Epithelial cell of proximal tubule (primary cell): ENCODE results near the gene RPL22. TPM values are rescaled to one million over a fixed set of nuclear protein-coding genes. Genes with fewer than 3 reads are reported as not detected.

Source experiments
- DNase-seq: peaks from one replicate; pipeline ENCODE4 v3.0.0-alpha.2; 2011; ENCODE audit warnings: low read depth
- H3K4me3 ChIP-seq: 2 replicates; pipeline ENCODE4 v1.5.1; 2011; ENCODE audit warnings: low read depth, mild to moderate bottlenecking, low read length
- total RNA-seq: library from RNA; depleted of rRNA; stranded (reverse); fragments of >200 nt; gene quantifications from 2 replicates; pipeline ENCODE4 v1.2.3, GENCODE V29; 2015
- TF ChIP-seq, protein P1 (sequence below): conservative IDR thresholded peaks from 2 replicates; pipeline ENCODE4 v1.5.1; 2012; ENCODE audit warnings: low read depth, mild to moderate bottlenecking, low read length

The RPL22 gene
- total RNA-seq, 1 donor from 2014 or later = 341 TPM

DNA sequence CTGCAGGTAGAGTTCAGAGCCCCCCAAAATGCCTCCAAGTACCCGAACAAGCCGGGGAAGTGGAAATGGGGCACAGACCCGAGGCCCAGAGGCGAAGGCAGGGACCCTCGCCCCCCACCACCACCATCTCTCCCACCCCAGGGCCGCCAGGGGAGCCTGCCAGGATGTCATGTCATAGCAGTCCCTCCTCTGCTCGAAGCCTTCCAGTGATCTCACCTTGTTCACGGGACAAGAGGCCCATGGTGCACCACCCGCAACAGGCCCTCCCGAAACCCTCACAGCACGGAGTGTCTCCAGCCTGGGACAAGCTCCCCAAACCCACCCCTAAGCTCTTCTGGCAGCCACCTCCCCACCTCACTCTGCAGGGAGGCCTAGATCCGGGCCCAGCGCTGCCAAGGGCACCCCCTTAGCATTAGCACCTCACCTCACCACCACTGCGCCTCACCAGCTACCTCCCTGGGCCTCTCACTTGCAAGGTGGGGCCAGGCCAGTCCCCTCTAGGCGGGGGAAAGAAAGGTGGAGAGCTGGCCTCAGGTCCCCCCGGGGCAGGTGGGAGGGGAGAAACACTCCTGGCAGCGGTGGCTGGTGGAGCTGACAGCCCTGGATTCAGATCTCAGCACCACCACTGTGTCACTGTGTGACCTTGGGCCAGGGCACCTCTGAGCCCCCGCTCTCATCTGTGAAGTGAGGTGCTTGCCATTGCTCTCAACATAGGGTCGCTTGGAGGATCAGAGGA is 32.6 kb downstream of the RPL22 start:
- H3K4me3 ChIP-seq = no peak overlapping the region
- TF ChIP-seq, protein P1, sequence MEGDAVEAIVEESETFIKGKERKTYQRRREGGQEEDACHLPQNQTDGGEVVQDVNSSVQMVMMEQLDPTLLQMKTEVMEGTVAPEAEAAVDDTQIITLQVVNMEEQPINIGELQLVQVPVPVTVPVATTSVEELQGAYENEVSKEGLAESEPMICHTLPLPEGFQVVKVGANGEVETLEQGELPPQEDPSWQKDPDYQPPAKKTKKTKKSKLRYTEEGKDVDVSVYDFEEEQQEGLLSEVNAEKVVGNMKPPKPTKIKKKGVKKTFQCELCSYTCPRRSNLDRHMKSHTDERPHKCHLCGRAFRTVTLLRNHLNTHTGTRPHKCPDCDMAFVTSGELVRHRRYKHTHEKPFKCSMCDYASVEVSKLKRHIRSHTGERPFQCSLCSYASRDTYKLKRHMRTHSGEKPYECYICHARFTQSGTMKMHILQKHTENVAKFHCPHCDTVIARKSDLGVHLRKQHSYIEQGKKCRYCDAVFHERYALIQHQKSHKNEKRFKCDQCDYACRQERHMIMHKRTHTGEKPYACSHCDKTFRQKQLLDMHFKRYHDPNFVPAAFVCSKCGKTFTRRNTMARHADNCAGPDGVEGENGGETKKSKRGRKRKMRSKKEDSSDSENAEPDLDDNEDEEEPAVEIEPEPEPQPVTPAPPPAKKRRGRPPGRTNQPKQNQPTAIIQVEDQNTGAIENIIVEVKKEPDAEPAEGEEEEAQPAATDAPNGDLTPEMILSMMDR = no peak

GRCh38 chr1:6166221-6166620 is 33.2 kb downstream of the RPL22 start:
- TF ChIP-seq, protein P1 = no peak
- H3K4me3 ChIP-seq = no peak overlapping the region
- DNase-seq = no peak

More for the DNA sequence above, 32.6 kb downstream of the RPL22 start:
- DNase-seq = no peak

DNA sequence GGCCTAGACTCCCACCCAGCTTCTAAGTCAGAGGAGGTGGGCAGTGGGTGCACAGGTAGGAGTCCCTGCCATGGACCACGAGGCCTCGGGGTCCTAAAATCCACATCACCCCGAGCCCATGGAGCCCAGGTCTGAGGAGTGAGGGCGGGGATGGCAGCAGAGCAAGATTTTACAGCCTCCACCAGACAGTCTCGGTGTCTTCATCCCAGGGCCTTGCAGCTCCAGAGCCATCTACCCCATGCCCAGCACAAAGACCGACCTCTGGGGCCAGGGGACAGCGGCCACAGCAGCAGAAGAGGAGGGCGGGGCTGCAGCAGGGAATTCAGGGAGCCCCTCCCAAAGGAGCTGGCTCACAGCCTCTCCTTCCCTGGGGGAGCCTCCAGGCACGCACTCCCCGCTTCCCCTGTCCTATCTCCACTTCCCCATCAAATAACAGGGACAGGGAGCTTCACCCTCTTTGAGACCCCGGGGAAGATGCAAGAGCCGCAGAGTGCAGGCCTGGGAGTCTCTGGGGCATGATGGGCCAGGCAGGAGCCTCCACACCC is 33.9 kb downstream of the RPL22 start:
- no peak overlapping the region for H3K4me3 ChIP-seq
- no peak for DNase-seq
- TF ChIP-seq, protein P1 = no peak

DNA sequence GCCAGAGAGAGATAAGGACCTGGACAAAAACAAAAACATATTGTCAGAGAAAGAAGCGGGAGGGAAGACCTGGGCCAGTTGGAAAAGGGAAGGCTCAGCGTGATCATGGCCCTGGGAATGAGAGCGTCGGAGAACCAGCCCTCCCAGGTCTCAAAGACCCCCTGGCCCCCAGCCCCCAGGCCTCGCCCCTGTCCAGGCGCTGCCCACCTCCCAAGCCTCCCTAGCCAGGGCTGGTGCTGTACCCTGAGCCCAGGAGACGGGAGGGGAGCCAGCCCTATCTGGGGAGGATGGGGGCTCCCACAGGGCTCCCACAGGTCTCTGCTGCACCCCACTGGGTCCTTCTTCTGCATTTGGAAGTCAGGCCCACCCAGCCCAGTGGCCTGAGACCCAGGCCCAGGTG is 34.4 kb downstream of the RPL22 start:
- TF ChIP-seq, protein P1 = no peak
- DNase-seq = no peak

DNA sequence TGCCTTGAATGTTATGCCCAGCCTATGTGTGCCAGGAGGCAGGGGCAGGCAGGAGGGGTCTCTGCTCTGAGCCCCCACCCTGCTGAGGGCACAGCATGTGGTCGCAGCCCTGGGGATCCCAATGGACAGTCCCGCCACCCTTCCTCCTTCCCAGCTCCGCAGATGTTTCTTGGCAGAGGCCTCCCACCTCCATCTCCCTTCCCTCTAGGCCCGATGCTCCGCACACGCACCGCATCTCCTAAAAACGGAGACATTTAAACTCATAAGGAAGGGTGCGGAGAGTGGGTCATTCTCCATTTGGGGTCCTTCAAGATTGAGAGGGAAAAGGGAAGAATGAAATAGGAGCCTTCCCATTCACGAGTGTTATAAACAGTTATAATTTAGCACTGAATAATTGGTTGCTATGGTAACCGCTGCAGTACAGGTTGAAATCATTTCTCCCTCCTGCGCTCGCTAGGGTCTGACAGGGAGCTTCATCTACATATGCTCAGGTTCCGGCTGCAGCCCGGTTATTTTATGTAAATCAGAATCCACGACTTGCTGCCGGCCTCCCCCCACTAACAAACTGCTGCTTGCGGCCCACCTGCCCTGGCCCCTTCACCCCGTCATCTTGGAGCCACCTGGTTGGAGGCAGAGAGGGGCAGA is 35.3 kb downstream of the RPL22 start:
- no peak overlapping the region for H3K4me3 ChIP-seq
- TF ChIP-seq, protein P1 = no peak
- DNase-seq = no peak

More for the DNA sequence above, 34.4 kb downstream of the RPL22 start:
- no peak overlapping the region for H3K4me3 ChIP-seq

- H3K4me3 ChIP-seq = no peak overlapping the region
- TF ChIP-seq, protein P1 = no peak
- no peak for DNase-seq
These were observed 36.0 kb downstream of the RPL22 start for GRCh38 chr1:6163191-6163972.
